ENCODE measurements around the gene ABAT.

ABAT gene

GRCh38 chr16:8727131-8727806 lies 52.9 kb downstream of the ABAT start:
- H3K27me3 ChIP-seq (replicated peaks): no peaks in the 10 kb centered on the region
- no peak for TF ChIP-seq CTCF (IDR thresholded peaks at IDR 0.05; ENCODE audit: low read depth, low read length, missing control alignments)
- no peak for DNase-seq
- no peak overlapping the region for H3K27ac ChIP-seq
- in situ Hi-C loops (cut with HindIII; ENCODE audit: low pct_ligation_motif_present, low sequenced_read_pairs): no loop called here
- no peak overlapping the region for H3K4me3 ChIP-seq (ENCODE audit: low read depth, low read length)
- H3K36me3 ChIP-seq (replicated peaks): no peaks in the 10 kb centered on the region

- no peak overlapping the region for H3K27ac ChIP-seq
- no peak overlapping the region for H3K4me3 ChIP-seq (ENCODE audit: low read depth, low read length)
- H3K36me3 ChIP-seq (replicated peaks): no peaks in the 10 kb centered on the region
- in situ Hi-C loops (cut with HindIII; ENCODE audit: low pct_ligation_motif_present, low sequenced_read_pairs): no loop called here
- no peak for DNase-seq
- no peak for TF ChIP-seq CTCF (IDR thresholded peaks at IDR 0.05; ENCODE audit: low read depth, low read length, missing control alignments)
- no peaks in the 10 kb centered on the region for H3K27me3 ChIP-seq (replicated peaks)
These were observed 53.6 kb downstream of the ABAT start for GRCh38 chr16:8727857-8728618.

DNA sequence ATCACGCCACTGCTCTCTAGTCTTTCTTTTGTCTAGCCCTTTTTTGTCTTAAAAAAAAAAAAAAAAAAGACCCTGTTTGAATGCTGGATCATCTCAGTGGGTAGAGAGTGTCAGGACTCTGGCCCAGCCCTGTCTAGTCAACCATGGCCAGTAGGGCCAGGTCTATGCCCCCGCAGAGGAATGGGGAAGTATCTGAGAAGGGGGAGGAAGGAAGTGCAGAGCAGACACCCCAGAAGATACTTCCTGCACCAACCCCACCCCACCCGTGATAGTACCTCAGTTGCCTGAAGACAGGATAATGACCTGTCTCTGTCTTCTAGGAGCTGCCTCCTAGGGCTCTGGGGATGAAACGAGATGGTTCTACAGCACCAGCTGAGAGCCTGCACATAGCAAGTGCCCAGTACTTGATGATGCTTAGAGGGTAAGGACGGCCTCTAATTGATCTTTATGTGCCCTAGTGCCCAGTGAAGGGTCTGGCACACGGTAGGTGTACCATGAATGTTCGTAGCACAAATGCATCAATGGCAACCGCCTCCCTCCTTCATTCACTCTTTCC lies 55.4 kb downstream of the ABAT start:
- no peak overlapping the region for H3K27ac ChIP-seq
- DNase-seq: no peak
- in situ Hi-C loops (cut with HindIII; ENCODE audit: low pct_ligation_motif_present, low sequenced_read_pairs): no loop called here
- no peaks in the 10 kb centered on the region for H3K36me3 ChIP-seq (replicated peaks)
- H3K4me3 ChIP-seq (ENCODE audit: low read depth, low read length): no peak overlapping the region
- no peak for TF ChIP-seq CTCF (IDR thresholded peaks at IDR 0.05; ENCODE audit: low read depth, low read length, missing control alignments)
- H3K27me3 ChIP-seq (replicated peaks): no peaks in the 10 kb centered on the region

DNA sequence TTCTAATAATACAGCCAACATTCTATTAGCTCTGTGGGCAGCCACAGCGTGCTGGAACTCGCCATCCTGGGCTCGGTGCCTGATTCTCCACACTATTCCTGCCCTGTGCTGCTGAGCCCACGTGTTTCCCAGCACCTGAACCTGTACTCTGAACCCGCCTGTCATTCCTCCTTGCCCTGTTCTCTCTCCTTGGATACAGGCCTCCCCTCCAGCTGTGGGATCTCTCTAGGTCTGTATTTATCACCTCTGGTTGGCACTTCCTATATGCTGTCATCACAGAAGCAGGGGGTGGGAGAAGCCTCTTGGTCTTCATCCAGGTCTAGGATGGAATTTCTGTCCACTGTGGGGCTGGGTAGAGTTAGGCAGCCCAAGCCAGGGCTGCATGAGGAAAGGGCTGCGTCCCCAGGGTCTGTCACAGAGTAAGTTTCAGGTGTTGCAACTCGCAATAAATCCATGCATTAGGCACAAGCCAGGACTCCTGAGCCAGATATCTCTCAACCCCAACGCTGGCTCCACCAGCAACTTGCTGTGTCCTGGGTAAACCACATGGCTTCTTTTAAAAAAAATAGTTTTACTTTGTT lies 56.0 kb downstream of the ABAT start:
- TF ChIP-seq CTCF (IDR thresholded peaks at IDR 0.05; ENCODE audit: low read depth, low read length, missing control alignments): no peak
- Histone ChIP-seq H3K36me3 (replicated peaks) (no peaks in the 10 kb centered on the region), H3K27me3 (replicated peaks) (no peaks in the 10 kb centered on the region), H3K4me3 (ENCODE audit: low read depth, low read length) (no peak overlapping the region), H3K27ac (no peak overlapping the region)
- in situ Hi-C loops (cut with HindIII; ENCODE audit: low pct_ligation_motif_present, low sequenced_read_pairs): no loop called here
- DNase-seq: no peak

- no peak overlapping the region for H3K27ac ChIP-seq
- TF ChIP-seq CTCF (IDR thresholded peaks at IDR 0.05; ENCODE audit: low read depth, low read length, missing control alignments): no peak
- in situ Hi-C loops (cut with HindIII; ENCODE audit: low pct_ligation_motif_present, low sequenced_read_pairs): no loop called here
- no peaks in the 10 kb centered on the region for H3K36me3 ChIP-seq (replicated peaks)
- DNase-seq: no peak
- no peak overlapping the region for H3K4me3 ChIP-seq (ENCODE audit: low read depth, low read length)
- no peaks in the 10 kb centered on the region for H3K27me3 ChIP-seq (replicated peaks)
These were observed 59.6 kb downstream of the ABAT start for GRCh38 chr16:8733849-8734540.
